Stimulated activated CD8-positive, alpha-beta memory T cell treated with anti-CD3 and anti-CD28 coated beads, Interleukin-7, amount 100 ng/mL, for 1 hour (primary cell): ENCODE data around the gene DNAJC5.

ENCODE experiments used
- DNase-seq, 2 donors: peaks; one replicate each; pipeline ENCODE4 v3.0.0-alpha.2; 2020; ENCODE audit warnings: low read depth in 2 of 2

The DNAJC5 gene

GRCh38 chr20:63884506-63885263 is 10.2 kb upstream of the DNAJC5 start:
- no peak for DNase-seq

GRCh38 chr20:63885264-63886053 is 9.5 kb upstream of the DNAJC5 start:
- no peak for DNase-seq

GRCh38 chr20:63886054-63886419 is 8.9 kb upstream of the DNAJC5 start:
- no peak for DNase-seq

DNA sequence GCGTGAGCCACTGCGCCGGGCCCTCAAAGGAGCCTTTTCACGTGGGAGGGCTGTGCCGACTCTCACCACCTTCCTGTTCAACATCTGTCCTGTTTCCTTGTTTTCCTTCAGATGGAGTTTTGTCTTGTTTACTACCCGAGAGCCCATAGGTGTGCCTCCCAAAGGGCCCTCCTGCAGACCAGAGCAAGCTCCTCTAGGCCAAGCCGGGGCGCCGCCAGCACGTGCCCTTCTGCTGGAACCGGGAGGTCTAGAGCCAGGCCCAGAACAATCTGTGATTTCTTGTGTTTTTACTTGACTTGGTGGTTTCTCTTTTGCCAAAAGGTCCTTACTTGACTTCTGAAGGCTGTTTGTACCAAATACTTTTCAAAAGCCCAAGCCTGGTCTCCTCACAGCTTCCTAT is 8.0 kb upstream of the DNAJC5 start:
- no peak for DNase-seq

DNA sequence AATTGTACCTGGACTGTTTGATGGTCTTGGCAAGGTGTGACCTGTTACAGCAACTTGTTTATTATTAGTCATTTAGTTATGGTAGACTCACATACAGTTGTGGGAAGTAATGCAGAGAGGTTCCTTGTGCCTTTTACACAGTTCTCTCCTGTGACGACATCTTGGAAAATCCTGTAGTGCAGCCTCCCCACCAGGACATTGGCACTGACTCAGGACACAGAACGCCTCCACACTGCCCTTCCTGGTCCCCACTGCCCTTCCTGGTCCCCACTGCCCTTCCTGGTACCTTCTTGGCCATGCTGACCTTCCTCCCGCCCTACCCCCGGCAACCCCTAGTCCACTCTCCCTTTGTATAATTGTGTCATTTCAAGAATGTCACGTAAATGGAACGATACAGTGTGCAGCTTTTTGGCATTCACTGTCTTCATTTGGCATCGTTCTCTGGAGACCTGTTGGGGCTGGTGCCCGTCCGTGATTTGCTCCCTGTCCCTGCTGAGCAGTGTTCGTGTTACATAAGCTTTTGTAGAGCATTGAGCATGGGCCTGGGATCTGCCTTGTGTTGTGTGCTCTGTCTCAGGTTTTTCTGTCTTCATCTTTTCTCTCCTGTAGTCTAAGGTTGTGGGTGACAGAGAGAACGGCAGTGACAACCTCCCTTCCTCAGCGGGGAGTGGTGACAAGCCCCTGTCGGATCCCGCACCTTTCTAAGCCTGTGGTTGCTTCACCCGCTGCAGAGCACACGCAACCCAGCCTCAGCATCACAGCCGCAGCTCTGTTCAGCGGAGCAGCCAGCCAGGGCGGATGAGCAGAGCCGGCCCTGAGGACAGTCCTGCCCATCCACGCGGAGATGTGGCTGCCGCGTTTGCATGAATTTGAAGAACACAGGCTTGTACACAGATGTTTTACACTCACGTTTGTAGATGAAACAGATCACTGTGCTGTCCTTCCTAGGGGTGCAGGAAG is 5.4 kb upstream of the DNAJC5 start:
- no peak for DNase-seq

DNA sequence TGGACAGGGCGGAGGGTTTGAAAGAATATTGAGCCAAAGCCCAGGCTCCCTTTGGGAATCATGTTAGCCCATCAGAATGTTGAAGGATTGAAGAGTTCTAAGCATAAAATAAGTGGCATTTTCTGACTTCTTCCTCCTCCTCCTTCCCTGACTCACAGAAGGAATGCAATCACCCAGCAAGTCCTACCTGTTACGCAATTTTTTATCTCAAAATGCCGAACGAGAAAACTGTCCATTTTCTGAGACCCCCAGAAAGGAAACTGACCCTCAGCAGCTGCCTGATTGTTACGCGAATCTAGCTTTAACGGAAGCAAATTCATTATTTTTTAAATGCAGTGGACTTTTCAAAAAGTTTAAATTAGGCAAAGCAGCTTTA is 4.7 kb upstream of the DNAJC5 start:
- DNase-seq = no peak

DNA sequence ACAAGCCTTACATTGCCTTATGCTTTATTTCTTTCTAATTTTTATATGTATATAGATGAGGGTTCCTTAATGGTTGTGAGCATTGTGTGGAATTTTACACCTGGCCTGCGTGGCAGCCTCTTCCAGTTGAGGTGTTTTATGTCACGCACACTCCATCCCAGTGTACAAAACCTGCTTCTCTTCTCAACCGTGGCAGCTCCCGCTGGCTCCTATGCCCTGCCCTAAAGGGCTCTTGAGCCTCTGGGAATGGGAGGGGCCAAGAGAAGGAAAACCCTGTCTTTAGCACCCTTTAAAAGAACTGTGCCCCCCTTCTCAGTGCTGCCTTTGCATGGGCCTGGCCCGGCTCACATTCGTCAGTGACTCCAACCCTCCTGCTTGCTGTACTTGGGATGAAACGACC is 4.3 kb upstream of the DNAJC5 start:
- DNase-seq = no peak

GRCh38 chr20:63891061-63892002 is 3.6 kb upstream of the DNAJC5 start:
- no peak for DNase-seq

- no peak for DNase-seq
These were observed 2.5 kb upstream of the DNAJC5 start for GRCh38 chr20:63892402-63892801.

DNA sequence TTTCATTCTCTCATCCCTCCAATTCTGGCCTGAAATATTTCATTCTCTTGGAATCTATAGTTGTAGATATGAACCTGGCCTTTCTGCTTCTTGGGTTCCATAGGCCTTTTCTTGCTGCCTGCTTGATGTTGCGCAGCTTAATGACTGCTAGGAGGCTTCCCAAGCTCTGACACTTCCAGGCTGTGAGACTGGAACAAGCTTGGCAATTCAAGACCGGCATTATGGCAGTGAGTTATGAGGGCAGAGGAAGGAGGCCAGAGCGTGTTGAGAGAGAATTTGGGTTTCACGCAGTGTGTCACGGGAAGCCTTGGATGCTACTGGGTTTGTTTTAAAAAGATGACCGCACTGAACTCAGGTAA is 948 bp upstream of the DNAJC5 start:
- no peak for DNase-seq

DNA sequence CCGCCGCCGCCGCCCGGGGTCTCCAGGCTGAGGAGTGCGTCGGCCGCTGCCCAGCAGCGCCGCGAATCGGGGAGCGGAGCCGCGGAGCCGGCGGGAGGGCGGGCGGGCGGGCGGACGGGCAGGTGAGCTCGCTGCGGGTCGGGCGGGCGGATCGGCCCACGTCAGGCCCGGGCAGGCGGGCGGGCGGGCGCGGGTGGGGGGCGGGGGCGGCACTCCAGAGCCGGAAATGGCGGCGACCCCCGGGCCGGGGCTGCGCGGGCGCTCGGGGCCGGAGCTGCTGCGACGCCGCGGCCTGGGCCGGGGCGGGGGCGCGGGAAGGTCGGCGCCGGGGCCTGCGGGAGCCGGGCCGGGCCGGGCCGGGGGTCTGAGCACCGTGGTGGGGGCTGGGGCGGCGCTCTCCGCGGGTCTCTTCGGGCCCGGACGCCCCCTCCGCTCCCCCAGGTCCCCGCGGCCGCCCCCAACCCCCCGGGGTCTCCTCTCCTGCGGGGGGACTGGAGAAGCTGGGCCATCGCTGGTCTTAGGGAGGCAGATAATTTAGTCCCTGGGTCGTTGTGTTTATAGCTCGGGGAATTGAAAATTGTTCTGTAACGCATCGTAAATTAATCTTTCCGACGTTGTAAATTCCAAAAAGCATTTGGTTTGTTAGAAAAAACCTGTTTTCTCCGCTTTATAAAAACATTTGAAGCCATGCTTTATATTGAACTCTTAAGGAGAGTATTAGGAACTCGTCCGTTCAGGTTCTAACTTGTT is 451 bp downstream of the DNAJC5 start:
- DNase-seq = no peak

GRCh38 chr20:63895952-63896263 is 982 bp downstream of the DNAJC5 start:
- DNase-seq = no peak

DNA sequence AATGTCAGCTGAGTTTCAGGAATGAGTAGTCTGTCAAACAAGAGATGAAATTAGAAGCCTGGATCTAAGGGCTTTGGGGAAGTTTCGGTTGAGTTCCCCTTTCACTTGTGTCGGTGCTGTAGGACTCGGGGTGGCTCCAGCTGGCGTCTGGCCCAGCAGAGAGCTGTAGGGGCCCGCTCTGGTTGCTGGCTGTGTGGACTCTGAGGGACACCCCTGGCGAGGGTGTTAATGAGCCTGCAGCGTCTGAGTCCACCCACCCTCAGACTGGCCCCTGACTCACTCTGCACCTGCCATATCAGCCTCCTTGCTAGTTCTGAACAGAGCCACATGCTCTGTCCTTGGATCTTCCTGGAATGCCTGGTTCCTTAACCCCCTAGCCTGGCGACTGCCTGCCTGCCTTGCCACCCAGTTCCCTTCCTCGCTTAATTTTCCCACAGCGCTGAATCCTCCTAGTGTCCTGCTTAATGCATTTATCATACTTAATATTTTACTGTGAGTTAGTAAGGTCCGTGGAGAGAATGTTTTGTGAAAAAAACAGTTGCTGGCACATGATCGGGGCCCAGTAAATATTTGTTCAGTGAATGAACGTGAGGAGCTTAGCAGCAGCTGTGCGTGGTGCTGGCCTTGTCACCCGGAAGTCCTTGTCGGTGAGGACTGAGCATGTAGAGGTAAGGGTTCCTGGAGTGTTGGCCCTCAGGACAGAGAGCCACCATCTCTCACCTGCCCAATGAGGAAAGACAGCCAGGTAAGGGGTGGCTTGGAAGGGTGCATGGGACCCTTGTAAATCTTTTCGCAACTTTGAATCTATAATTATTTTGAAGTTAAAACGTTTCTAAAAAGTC is 1.6 kb downstream of the DNAJC5 start:
- DNase-seq = no peak

- no peak for DNase-seq
These were observed 3.1 kb downstream of the DNAJC5 start for GRCh38 chr20:63897978-63898561.

GRCh38 chr20:63898882-63899558 is 4.1 kb downstream of the DNAJC5 start:
- DNase-seq = no peak

- DNase-seq = no peak
These were observed 5.5 kb downstream of the DNAJC5 start for GRCh38 chr20:63900413-63900812.

GRCh38 chr20:63903796-63904561 is 9.1 kb downstream of the DNAJC5 start:
- no peak for DNase-seq
